ENCODE results near the gene OR2B3.
"Not testable (repeated sequence)": the region's sequence is repeated elsewhere in the genome, so short reads cannot be mapped to it uniquely, and the experiment has no call there.

Gene OR2B3

DNA sequence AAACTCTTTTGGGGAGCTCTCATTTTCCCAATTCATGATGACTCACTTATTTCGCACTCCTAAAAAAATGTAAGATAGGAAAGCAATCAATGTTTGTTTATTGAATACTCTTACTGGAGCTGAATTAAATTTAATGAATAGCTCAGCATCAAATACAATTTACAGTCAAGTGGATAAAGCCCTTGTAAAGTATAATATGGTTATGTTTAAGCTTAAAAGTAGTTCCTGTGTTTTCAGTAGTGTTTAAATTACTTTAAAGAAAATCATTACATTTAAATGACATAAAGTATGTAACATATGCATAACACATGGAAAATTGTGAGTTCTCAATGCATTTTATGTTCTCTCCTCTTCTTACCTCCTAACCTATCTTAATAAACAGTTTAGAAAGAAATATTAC lies at the start of gene OR2B3:
Gene OR2B3, minus strand, starts transcription at position 101 of the 400 bp plus-strand sequence. Its CDS starts 65 bp downstream, at position 36.
- no peak for DNase-seq

- DNase-seq, result no peak
Observed at GRCh38 chr6:29131691-29132090, 44.6 kb upstream of the OR2B3 start.

DNA sequence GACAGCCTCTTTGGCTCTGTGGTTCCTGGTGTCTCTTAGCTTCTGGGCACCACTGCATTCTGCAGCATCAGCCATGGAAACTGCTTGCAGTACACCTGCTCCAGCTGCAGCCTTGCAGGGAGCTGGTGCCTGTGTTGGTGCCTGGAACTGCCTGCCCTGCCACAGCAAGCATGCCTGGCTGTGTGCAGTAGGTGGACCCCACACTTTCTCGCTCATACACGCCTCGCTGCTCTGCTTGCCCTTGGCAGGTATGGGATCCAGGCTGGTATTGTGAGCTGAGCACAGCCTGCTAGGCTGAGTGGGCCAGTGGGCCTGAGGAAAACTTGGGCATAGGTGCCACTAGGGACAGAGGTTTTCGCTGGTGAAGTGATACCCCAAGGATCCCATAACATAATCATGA lies 43.5 kb upstream of the OR2B3 start:
- DNase-seq, result no peak

- DNase-seq, result no peak
Observed at GRCh38 chr6:29129326-29130012, 42.4 kb upstream of the OR2B3 start.

- not testable (repeated sequence) for DNase-seq
Observed at GRCh38 chr6:29114964-29115363, 27.9 kb upstream of the OR2B3 start.

DNA sequence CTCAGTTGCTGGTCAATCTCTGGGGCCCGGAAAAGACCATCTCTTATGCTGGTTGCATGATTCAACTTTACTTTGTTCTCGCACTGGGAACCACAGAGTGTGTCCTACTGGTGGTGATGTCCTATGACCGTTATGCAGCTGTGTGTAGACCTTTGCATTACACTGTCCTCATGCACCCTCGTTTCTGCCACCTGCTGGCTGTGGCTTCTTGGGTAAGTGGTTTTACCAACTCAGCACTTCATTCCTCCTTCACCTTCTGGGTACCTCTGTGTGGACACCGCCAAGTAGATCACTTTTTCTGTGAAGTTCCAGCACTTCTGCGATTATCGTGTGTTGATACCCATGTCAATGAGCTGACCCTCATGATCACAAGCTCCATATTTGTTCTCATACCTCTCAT lies 25.0 kb upstream of the OR2B3 start:
- DNase-seq, result no peak

DNA sequence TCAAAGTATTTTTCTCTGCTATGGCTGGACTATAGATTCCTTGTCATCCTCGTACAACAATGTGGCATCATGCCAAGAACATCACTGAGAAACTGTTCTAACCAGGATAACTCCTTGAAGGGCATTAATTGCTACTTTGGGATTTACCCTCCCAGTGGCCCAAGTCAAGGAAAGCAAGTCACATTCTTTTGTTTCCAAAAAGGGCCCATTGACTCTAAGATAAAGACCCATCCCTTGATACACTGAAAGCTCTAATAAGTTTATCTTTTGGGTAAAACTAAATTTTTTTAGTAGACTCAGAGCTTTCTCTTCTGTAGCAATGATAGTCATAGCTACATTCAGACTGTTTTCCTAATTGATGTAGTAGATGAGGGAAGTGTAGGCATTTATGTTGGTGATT lies 20.6 kb upstream of the OR2B3 start, which contains the start of gene OR2J3:
Gene OR2J3, plus strand, starts transcription at position 301 of the 400 bp plus-strand sequence. CDS start 3,833 bp downstream, outside the sequence.
- no peak for DNase-seq

- no peak for DNase-seq
Observed at GRCh38 chr6:29099190-29099589, 12.1 kb upstream of the OR2B3 start, which contains the start of gene OR2J1. Gene OR2J1 (plus strand): TSS chr6:29099490. CDS start chr6:29100943, 1,453 bp downstream.

GRCh38 chr6:29097803-29098202 lies 10.7 kb upstream of the OR2B3 start:
- DNase-seq, result no peak

GRCh38 chr6:29092957-29093356 lies 5.8 kb upstream of the OR2B3 start:
- no peak for DNase-seq

DNA sequence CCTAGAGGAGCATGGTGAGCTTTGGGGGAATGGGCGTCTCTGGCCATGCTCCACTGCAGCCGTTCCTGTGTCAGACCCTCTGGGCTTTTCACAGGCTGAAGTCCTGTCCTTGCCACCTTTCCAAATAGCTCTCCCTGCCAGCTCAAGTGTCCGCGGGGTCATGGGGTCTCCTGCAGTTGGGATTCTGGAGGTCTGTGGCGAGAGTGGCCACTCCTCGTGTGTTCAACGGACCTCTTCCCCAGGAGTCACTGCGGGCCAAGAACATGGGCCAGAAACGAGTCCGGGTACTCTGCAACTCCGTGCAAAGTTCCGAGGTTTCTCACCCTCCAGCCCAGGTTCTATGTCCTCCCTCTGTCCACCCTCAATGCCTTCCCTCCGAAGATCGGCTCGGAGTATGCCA lies 4.7 kb downstream of the OR2B3 start:
- DNase-seq, result no peak

DNA sequence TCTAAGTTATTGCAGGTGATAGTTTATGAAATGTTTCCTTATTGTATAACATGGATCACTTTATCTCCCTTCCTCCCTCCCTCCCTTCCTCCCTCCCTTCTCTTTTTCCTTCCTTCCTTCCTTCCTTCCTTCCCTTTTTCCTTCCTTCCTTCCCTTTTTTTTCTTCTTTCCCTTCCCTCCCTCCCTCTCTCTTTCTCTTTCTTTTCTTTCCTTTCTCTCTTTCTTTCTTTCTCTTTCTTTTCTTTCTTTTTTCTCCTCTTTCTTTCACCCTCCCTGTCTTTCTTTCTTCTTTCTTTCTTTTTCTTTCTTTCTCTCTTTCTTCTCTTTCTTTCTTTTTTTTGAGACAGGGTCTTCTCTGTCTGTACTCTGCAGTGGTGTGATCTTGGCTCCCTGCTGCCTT lies 5.8 kb downstream of the OR2B3 start:
- DNase-seq, result no peak

GRCh38 chr6:29079203-29079602 lies 7.9 kb downstream of the OR2B3 start:
- DNase-seq, result no peak

GRCh38 chr6:29071831-29072723 lies 15.0 kb downstream of the OR2B3 start:
- no peak for DNase-seq

DNA sequence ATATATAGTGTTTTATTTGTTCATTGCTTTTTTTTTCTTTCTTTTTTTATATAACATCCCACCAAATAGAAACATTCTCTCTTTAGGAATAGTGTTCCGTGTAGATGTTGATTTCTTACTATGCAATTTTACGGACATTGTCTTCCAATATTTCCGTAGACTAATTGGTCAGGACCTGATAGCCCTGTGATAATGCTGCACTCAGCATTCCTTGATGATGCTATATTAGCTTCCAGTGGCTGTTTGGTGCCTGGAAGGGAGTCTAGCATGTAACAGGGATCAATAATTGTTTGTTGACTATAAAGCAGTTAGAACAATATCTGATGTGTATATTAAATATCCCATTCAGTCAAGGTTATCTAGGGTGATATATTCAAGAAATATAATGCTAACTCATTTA lies 35.4 kb downstream of the OR2B3 start:
- no peak for DNase-seq

GRCh38 chr6:29045075-29045474 lies 42.0 kb downstream of the OR2B3 start, which contains the start of gene OR2W1:
Gene OR2W1 (minus strand): TSS chr6:29045175. CDS start chr6:29045175, 0 bp downstream.
- DNase-seq, result no peak
